ENCODE measurements around the gene PLA2G12B. TPM values are rescaled to one million over a fixed set of nuclear protein-coding genes. Genes with fewer than 3 reads are reported as not detected.

Gene PLA2G12B
- total and polyA plus RNA-seq, 8 donors = not detected

- TF ChIP-seq CTCF (IDR thresholded peaks at IDR 0.05) = no peak
- FAIRE-seq = no peak
- Histone ChIP-seq H3K4me1 (no peaks in the 10 kb centered on the region), H3K36me3 (no peaks in the 10 kb centered on the region), H3K9me3 (no peaks in the 10 kb centered on the region), H3K27ac (no peak overlapping the region), H3K27me3 (no peaks in the 10 kb centered on the region), H3K4me3 (no peak overlapping the region)
- no peak for DNase-seq
- ATAC-seq = no peak
- intact Hi-C loops (cut with DNase I) = no loop called here
- WGBS, 2 donors = 9 to 14% methylated on average over 3 of the region's 3 CpGs
Measured at GRCh38 chr10:72951760-72952159, 2.8 kb downstream of the PLA2G12B start.

- no peak for ATAC-seq
Measured at GRCh38 chr10:72948762-72949161, 5.8 kb downstream of the PLA2G12B start.

GRCh38 chr10:72946963-72947362 is 7.6 kb downstream of the PLA2G12B start:
- FAIRE-seq = no peak
- no peak for TF ChIP-seq CTCF (IDR thresholded peaks at IDR 0.05)
- Histone ChIP-seq H3K27ac (no peak overlapping the region), H3K4me3 (no peak overlapping the region), H3K4me1 (no peaks in the 10 kb centered on the region), H3K9me3 (no peaks in the 10 kb centered on the region), H3K36me3 (no peaks in the 10 kb centered on the region), H3K27me3 (no peaks in the 10 kb centered on the region)
- 76 to 77% methylated on average over 1 of the region's 1 CpG for WGBS, 2 donors
- intact Hi-C loops (cut with DNase I) = no loop called here
- no peak for DNase-seq
- ATAC-seq = no peak

More at GRCh38 chr10:72948762-72949161, 5.8 kb downstream of the PLA2G12B start:
- WGBS, 2 donors = 62 to 64% methylated on average over 6 of the region's 6 CpGs
- TF ChIP-seq CTCF (IDR thresholded peaks at IDR 0.05) = no peak
- FAIRE-seq = no peak
- no peaks in the 10 kb centered on the region for H3K36me3 ChIP-seq
- intact Hi-C loops (cut with DNase I) = no loop called here
- no peak overlapping the region for H3K27ac ChIP-seq
- H3K4me3 ChIP-seq = no peak overlapping the region
- no peak for DNase-seq
- no peaks in the 10 kb centered on the region for H3K4me1 ChIP-seq
- H3K9me3 ChIP-seq = no peaks in the 10 kb centered on the region
- H3K27me3 ChIP-seq = no peaks in the 10 kb centered on the region

- H3K4me1 ChIP-seq = no peaks in the 10 kb centered on the region
- no peak for TF ChIP-seq CTCF (IDR thresholded peaks at IDR 0.05)
- WGBS, 2 donors = 27 to 40% methylated on average over 2 of the region's 2 CpGs
- H3K36me3 ChIP-seq = no peaks in the 10 kb centered on the region
- no peak for DNase-seq
- H3K9me3 ChIP-seq = no peaks in the 10 kb centered on the region
- FAIRE-seq = no peak
- H3K27ac ChIP-seq = no peak overlapping the region
- no peaks in the 10 kb centered on the region for H3K27me3 ChIP-seq
- ATAC-seq = no peak
- intact Hi-C loops (cut with DNase I) = no loop called here
- no peak overlapping the region for H3K4me3 ChIP-seq
Measured at GRCh38 chr10:72943498-72944234, 10.9 kb downstream of the PLA2G12B start.

GRCh38 chr10:72935361-72935760 is 19.2 kb downstream of the PLA2G12B start:
- intact Hi-C loops (cut with DNase I) = no loop called here
- TF ChIP-seq CTCF (IDR thresholded peaks at IDR 0.05) = no peak
- no peaks in the 10 kb centered on the region for H3K9me3 ChIP-seq
- H3K27me3 ChIP-seq = peaks cover 0 to 3% (median 0%) of the 10 kb centered on the region in 4 donors
- no peaks in the 10 kb centered on the region for H3K36me3 ChIP-seq
- H3K4me3 ChIP-seq = no peak overlapping the region
- no peak overlapping the region for H3K27ac ChIP-seq
- no peaks in the 10 kb centered on the region for H3K4me1 ChIP-seq
- ATAC-seq = no peak
- no peak for FAIRE-seq
- DNase-seq = no peak
- WGBS, 2 donors = 92 to 94% methylated on average over 6 of the region's 6 CpGs

All from pancreas (tissue), 10 donors.